HG03565 (cell line): Measurements from ENCODE around the gene PRSS57.

Source experiments
- ATAC-seq: cut with Tn5 transposase; IDR thresholded peaks from one replicate; pipeline ENCODE4 v1.9.1; 2021; ENCODE audit warnings: mild to moderate bottlenecking, moderate library complexity; ENCODE audit not compliant: unreplicated experiment

The PRSS57 gene

GRCh38 chr19:639253-640160, 55.7 kb downstream of the PRSS57 start, which contains the start of gene FGF22:
Gene FGF22 (plus strand): TSS chr19:639879. CDS start chr19:639926, 47 bp downstream.
- ATAC-seq = no peak

DNA sequence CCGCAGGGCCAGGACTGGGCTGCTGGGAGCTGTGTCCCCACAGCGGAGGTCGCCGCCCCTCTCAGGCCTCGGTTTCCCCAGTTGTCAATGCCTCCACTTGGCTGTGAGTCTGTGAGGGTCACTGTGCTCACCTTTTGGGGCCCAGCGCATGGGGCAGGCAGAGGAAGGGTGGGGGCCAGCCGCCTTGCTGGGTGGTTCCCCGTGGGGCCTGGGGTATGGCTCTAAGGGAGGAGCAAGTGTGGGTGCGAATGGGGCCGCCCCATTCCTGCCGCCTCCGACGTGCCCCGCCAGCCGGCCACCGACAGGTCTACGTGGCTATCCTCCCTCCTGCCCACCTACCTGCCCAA, 56.4 kb downstream of the PRSS57 start:
- ATAC-seq = no peak
